ENCODE data around the gene TMEM163. TPM values are rescaled to one million over a fixed set of nuclear protein-coding genes. Genes with fewer than 3 reads are reported as not detected.

The TMEM163 gene
- total RNA-seq, 4 donors from 2014 or later, result 0.42 to 1.3 (median 1.1) TPM

- TF ChIP-seq, protein P1, sequence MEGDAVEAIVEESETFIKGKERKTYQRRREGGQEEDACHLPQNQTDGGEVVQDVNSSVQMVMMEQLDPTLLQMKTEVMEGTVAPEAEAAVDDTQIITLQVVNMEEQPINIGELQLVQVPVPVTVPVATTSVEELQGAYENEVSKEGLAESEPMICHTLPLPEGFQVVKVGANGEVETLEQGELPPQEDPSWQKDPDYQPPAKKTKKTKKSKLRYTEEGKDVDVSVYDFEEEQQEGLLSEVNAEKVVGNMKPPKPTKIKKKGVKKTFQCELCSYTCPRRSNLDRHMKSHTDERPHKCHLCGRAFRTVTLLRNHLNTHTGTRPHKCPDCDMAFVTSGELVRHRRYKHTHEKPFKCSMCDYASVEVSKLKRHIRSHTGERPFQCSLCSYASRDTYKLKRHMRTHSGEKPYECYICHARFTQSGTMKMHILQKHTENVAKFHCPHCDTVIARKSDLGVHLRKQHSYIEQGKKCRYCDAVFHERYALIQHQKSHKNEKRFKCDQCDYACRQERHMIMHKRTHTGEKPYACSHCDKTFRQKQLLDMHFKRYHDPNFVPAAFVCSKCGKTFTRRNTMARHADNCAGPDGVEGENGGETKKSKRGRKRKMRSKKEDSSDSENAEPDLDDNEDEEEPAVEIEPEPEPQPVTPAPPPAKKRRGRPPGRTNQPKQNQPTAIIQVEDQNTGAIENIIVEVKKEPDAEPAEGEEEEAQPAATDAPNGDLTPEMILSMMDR (IDR thresholded peaks at IDR 0.05), result no peak
- TF ChIP-seq POLR2A (IDR thresholded peaks at IDR 0.05; ENCODE audit: low read depth) (no peak), POLR2AphosphoS5 (IDR thresholded peaks at IDR 0.05) (no peak), EP300 (IDR thresholded peaks at IDR 0.05) (no peak)
- DNase-seq (ENCODE audit: extremely low spot score), result no peak
- Histone ChIP-seq H3K9me3 (no peaks in the 10 kb centered on the region), H3K4me3 (no peak overlapping the region), H3K36me3 (peaks cover 0 to 12% (median 8%) of the 10 kb centered on the region in 4 donors), H3K27ac (replicated peaks in 1 of 4) (no peak overlapping the region), H3K4me1 (no peaks in the 10 kb centered on the region), H3K27me3 (no peaks in the 10 kb centered on the region)
- WGBS, result 83% methylated on average over 8 of the region's 8 CpGs
- intact Hi-C loops (cut with DNase I), result no loop called here
Observed at GRCh38 chr2:134454426-134454825, 264.4 kb downstream of the TMEM163 start.

DNA sequence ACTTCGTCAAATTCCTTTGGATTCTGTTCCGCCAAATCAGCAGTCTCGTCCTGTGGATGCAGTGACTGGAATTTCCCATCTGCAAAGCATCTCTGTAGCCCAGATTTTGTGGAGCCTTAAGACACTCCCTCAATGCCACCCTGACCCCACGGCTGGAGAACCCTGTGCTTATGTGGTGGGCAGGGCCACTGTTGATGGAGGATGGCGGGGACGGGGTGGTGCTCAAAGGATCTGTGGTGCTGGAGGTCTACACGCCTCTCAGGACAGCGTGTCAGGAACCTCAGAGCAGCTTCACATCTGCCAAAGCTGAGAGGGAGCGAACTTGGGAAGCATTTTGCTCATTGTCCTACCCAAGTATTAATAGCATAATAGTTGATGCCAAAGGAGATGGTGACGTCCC lies 264.8 kb downstream of the TMEM163 start:
- H3K27ac ChIP-seq (replicated peaks in 1 of 4), result no peak overlapping the region
- TF ChIP-seq, protein P1 (IDR thresholded peaks at IDR 0.05), result no peak
- TF ChIP-seq POLR2AphosphoS5 (IDR thresholded peaks at IDR 0.05) (no peak), POLR2A (IDR thresholded peaks at IDR 0.05; ENCODE audit: low read depth) (no peak), EP300 (IDR thresholded peaks at IDR 0.05) (no peak)
- H3K36me3 ChIP-seq, result peaks cover 0 to 17% (median 13%) of the 10 kb centered on the region in 4 donors
- WGBS, result 93% methylated on average over 10 of the region's 10 CpGs
- DNase-seq (ENCODE audit: extremely low spot score), result no peak
- no peak overlapping the region for H3K4me3 ChIP-seq
- H3K27me3 ChIP-seq, result no peaks in the 10 kb centered on the region
- intact Hi-C loops (cut with DNase I), result no loop called here
- H3K4me1 ChIP-seq, result no peaks in the 10 kb centered on the region
- H3K9me3 ChIP-seq, result no peaks in the 10 kb centered on the region

GRCh38 chr2:134453476-134453875 lies 265.3 kb downstream of the TMEM163 start:
- 94% methylated on average over 4 of the region's 4 CpGs for WGBS
- Histone ChIP-seq H3K27me3 (no peaks in the 10 kb centered on the region), H3K27ac (replicated peaks in 1 of 4) (no peak overlapping the region), H3K9me3 (no peaks in the 10 kb centered on the region), H3K4me3 (no peak overlapping the region), H3K36me3 (peaks cover 0 to 22% (median 18%) of the 10 kb centered on the region in 4 donors), H3K4me1 (no peaks in the 10 kb centered on the region)
- intact Hi-C loops (cut with DNase I), result no loop called here
- no peak for DNase-seq (ENCODE audit: extremely low spot score)
- TF ChIP-seq POLR2AphosphoS5 (IDR thresholded peaks at IDR 0.05) (no peak), POLR2A (IDR thresholded peaks at IDR 0.05; ENCODE audit: low read depth) (no peak), EP300 (IDR thresholded peaks at IDR 0.05) (no peak)
- TF ChIP-seq, protein P1 (IDR thresholded peaks at IDR 0.05), result no peak

DNA sequence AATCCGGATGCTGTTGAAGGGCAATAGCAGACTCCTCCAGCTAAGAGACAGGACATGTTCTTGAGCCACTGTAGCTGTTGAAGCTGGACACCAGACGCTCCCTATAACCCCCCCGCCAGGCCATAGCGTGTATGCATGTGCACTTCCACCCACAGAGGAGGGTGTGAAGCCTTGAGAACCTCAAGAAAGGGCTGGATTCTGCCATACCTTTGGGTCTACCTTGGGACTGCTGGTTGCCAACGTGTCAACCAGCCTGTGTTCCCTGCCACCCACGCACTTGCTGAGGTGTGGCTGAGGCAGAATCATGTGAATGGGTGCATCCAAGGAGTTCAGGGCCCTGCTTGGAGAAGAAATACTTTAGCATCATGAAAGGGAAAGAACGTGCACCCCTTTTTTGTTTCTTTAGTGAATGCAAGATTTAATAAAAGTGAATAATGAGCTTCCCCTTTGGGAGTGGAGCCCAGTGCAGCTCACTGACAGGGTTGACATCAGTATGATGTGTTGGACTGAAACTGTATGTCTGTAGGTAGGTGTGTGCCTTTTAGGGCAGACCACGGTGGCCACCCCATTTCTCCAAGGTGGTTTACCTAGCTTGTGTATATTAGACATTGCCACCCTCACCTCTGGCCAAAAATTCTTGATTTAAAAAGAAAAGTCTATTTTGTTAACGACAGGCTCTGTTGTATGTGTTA lies 266.6 kb downstream of the TMEM163 start:
- 89% methylated on average over 9 of the region's 9 CpGs for WGBS
- no peak overlapping the region for H3K27ac ChIP-seq (replicated peaks in 1 of 4)
- peaks cover 0 to 34% (median 27%) of the 10 kb centered on the region in 4 donors for H3K36me3 ChIP-seq
- H3K4me3 ChIP-seq, result no peak overlapping the region
- DNase-seq (ENCODE audit: extremely low spot score), result no peak
- no peaks in the 10 kb centered on the region for H3K27me3 ChIP-seq
- intact Hi-C loops (cut with DNase I), result no loop called here
- TF ChIP-seq, protein P1 (IDR thresholded peaks at IDR 0.05), result no peak
- TF ChIP-seq POLR2A (IDR thresholded peaks at IDR 0.05; ENCODE audit: low read depth) (no peak), EP300 (IDR thresholded peaks at IDR 0.05) (no peak), POLR2AphosphoS5 (IDR thresholded peaks at IDR 0.05) (no peak)
- H3K4me1 ChIP-seq, result no peaks in the 10 kb centered on the region
- no peaks in the 10 kb centered on the region for H3K9me3 ChIP-seq

GRCh38 chr2:134451347-134451630 lies 267.5 kb downstream of the TMEM163 start:
- Histone ChIP-seq H3K9me3 (no peaks in the 10 kb centered on the region), H3K27ac (replicated peaks in 1 of 4) (no peak overlapping the region), H3K4me1 (peaks cover 0 to 5% (median 2%) of the 10 kb centered on the region in 4 donors), H3K27me3 (no peaks in the 10 kb centered on the region), H3K4me3 (no peak overlapping the region), H3K36me3 (peaks cover 0 to 42% (median 31%) of the 10 kb centered on the region in 4 donors)
- 65% methylated on average over 2 of the region's 2 CpGs for WGBS
- DNase-seq (ENCODE audit: extremely low spot score), result no peak
- intact Hi-C loops (cut with DNase I), result no loop called here
- TF ChIP-seq POLR2A (IDR thresholded peaks at IDR 0.05; ENCODE audit: low read depth) (no peak), POLR2AphosphoS5 (IDR thresholded peaks at IDR 0.05) (no peak), EP300 (IDR thresholded peaks at IDR 0.05) (no peak)
- TF ChIP-seq, protein P1 (IDR thresholded peaks at IDR 0.05), result no peak

Data from esophagus muscularis mucosa (tissue), 4 donors.